ENCODE results near the gene ATP11C.

The ATP11C gene

DNA sequence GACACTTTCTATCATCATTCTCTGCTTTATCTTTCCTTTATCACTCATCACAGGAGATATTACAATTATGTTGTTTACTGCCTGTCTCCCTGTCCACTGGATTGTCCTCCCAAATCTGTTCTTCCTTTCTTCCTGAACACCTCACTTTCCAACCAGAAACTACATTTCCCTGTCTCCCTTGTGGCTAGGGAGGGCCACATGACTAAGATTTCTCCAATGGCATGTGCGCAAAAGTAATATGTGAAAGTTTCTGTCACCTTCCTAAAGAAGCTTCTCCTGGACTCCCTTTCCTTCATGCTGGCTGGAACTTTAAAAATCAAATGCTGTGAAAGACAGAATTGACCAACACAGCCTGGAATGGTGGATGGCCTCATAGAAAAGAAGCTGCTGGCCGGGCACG lies 25.8 kb downstream of the ATP11C start:
- no peak overlapping the region for H3K4me3 ChIP-seq (ENCODE audit: low read length)
- DNase-seq (ENCODE audit: low read depth), result no peak
- TF ChIP-seq, protein P1, sequence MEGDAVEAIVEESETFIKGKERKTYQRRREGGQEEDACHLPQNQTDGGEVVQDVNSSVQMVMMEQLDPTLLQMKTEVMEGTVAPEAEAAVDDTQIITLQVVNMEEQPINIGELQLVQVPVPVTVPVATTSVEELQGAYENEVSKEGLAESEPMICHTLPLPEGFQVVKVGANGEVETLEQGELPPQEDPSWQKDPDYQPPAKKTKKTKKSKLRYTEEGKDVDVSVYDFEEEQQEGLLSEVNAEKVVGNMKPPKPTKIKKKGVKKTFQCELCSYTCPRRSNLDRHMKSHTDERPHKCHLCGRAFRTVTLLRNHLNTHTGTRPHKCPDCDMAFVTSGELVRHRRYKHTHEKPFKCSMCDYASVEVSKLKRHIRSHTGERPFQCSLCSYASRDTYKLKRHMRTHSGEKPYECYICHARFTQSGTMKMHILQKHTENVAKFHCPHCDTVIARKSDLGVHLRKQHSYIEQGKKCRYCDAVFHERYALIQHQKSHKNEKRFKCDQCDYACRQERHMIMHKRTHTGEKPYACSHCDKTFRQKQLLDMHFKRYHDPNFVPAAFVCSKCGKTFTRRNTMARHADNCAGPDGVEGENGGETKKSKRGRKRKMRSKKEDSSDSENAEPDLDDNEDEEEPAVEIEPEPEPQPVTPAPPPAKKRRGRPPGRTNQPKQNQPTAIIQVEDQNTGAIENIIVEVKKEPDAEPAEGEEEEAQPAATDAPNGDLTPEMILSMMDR (IDR thresholded peaks at IDR 0.05; ENCODE audit: insufficient read depth, low read depth, low read length, missing control alignments), result no peak

DNA sequence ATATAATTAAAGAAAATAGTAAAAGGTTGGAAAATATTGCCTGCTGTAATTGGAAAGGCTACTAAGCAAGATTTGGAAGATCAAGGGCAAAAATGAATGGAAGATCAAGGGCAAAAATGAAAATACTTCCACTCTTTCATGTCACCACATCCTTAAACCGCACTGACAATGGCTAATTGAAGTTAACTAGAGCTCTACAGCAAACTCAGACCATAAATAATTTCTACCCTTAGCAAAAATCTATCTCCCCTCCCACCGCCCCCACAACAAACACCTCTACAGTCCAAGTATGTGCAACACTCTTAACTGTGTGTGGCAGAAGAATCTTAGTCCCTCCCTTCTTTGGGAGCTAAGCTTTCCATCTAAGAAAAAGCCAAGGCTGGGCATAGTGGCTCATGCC lies 27.1 kb downstream of the ATP11C start:
- TF ChIP-seq, protein P1 (IDR thresholded peaks at IDR 0.05; ENCODE audit: insufficient read depth, low read depth, low read length, missing control alignments), result no peak
- DNase-seq (ENCODE audit: low read depth), result no peak

DNA sequence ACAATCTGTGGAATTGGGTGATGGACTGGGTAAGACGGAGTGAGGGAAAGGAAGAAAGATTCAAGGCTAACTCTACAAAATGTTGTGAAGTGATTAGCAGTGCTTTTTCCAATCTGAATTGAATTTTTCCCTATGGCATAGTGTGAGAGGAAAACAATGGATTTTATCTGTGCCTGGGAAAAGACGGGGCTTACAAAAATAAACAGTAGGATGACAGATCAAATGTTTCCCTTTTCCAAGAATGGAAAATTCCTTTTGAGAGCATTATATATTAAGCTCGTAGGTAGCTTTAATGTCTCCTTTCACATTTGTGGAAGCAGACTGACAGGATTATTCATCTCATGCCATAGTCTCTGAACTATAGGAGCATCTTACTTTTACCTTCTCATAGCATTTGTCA lies 27.8 kb downstream of the ATP11C start:
- no peak overlapping the region for H3K4me3 ChIP-seq (ENCODE audit: low read length)
- no peak for DNase-seq (ENCODE audit: low read depth)

More for the DNA sequence above, 27.1 kb downstream of the ATP11C start:
- no peak overlapping the region for H3K4me3 ChIP-seq (ENCODE audit: low read length)

DNA sequence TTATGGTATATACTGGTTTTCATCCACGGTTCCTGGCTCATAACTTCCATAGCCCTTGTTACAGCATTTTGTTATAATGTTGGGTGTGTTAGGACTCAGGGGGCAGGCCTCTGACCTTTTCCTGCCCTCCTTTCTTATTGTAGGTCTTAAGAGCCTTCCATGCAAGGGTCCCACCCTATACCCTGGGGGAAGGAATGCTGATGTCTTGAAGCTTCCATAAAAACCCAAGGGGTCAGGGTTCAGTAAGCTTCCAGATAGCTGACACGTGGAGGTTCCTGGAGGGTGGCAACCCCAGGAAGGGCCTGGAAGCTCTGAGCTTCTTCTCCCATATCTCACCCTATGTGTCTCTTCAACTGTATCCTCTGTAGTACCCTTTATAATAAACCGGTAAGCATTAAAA lies 29.6 kb downstream of the ATP11C start:
- DNase-seq (ENCODE audit: low read depth), result no peak
- TF ChIP-seq, protein P1 (IDR thresholded peaks at IDR 0.05; ENCODE audit: insufficient read depth, low read depth, low read length, missing control alignments), result no peak
- H3K4me3 ChIP-seq (ENCODE audit: low read length), result no peak overlapping the region

More for the DNA sequence above, 27.8 kb downstream of the ATP11C start:
- TF ChIP-seq, protein P1 (IDR thresholded peaks at IDR 0.05; ENCODE audit: insufficient read depth, low read depth, low read length, missing control alignments), result no peak

DNA sequence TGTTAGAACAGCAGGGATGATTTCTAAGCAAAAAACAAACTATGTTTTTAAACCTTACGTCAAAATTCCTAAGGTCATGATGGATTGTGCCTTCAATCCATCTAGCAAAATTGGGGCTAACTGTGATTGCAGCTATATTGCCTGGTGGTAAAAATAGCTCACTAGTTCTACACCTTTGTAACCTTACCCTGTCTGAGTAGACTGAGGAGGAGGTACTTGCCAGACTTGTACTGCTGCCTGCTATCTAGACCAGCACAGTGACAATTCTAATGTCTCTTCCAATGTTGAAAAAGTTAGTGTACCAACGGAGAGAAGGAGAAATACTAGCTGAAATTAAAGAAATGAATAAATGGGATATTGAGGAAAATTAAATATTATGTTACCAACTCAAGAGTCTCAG lies 30.3 kb downstream of the ATP11C start:
- TF ChIP-seq, protein P1 (IDR thresholded peaks at IDR 0.05; ENCODE audit: insufficient read depth, low read depth, low read length, missing control alignments), result no peak
- DNase-seq (ENCODE audit: low read depth), result no peak
- no peak overlapping the region for H3K4me3 ChIP-seq (ENCODE audit: low read length)

DNA sequence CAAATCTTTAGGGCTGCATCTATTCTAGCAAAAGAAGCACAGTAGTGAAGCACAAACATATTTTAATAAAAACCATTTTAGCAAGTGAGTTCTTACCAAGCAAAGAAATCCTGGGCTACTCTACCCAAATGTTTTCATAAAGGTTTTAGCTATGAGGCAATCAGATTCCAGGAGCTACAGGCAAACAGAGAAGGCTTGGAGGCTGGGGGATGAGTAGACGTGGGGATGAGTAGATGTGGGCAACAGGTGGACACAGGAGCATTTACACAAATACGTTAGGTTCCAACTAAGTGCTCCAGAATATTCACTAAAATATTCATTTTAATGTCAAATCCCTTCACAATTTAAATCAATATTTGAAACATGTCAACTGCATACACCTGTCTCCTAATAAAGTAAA lies 34.5 kb downstream of the ATP11C start:
- no peak for DNase-seq (ENCODE audit: low read depth)
- TF ChIP-seq, protein P1 (IDR thresholded peaks at IDR 0.05; ENCODE audit: insufficient read depth, low read depth, low read length, missing control alignments), result no peak
- no peak overlapping the region for H3K4me3 ChIP-seq (ENCODE audit: low read length)

DNA sequence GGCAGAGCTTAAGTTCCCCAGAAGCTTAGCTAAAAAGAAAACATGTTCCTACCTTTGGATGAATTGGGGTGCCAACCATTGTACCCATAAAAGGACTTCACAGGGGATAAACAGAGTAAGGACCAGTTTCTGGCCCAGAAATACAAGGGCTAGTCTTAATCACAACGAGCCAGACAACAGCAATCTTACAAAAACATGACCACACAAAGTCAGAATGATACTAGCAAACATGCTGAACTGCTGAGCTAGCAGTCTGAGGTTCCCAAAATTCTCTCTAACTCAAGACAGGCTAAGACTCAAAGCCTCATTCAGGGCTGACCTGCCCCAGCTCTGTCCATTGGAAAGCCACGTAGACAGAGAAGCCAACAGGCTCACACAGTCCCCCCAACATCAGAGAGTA lies 40.3 kb downstream of the ATP11C start:
- TF ChIP-seq, protein P1 (IDR thresholded peaks at IDR 0.05; ENCODE audit: insufficient read depth, low read depth, low read length, missing control alignments), result no peak
- DNase-seq (ENCODE audit: low read depth), result no peak
- H3K4me3 ChIP-seq (ENCODE audit: low read length), result no peak overlapping the region
